Esophagus squamous epithelium (tissue), 5 donors: ENCODE measurements around the gene TANGO6. TPM values are rescaled to one million over a fixed set of nuclear protein-coding genes. Genes with fewer than 3 reads are reported as not detected.
A peak's percentile ranks its signal among the peaks of the same experiment; 100 is the strongest.

Experiments used
- DNase-seq: peaks from one replicate; lab custom pipeline; 2025; lab: John Stamatoyannopoulos, UW
- H3K27ac ChIP-seq, 4 donors: fragments of 200-600 bp; sonication (generic); one replicate each; pipeline ENCODE4 v1.5.1; 2016 to 2019; ENCODE audit warnings: mild to moderate bottlenecking in 1 of 4
- H3K27me3 ChIP-seq, 4 donors: fragments of 200-600 bp; sonication (generic); 1 replicate in 3 of 4; 2 replicates in 1 of 4; pipeline versions ENCODE4 v1.5.1 to v1.6.0; 2017 to 2021; ENCODE audit warnings: antibody characterized with exemption in 1 of 4
- H3K36me3 ChIP-seq, 3 donors: fragments of 200-600 bp; sonication (generic); one replicate each; pipeline ENCODE4 v1.5.1; 2016 to 2019
- H3K4me1 ChIP-seq, 3 donors: fragments of 200-600 bp; sonication (generic); one replicate each; pipeline ENCODE4 v1.5.1; 2017 to 2019
- H3K4me3 ChIP-seq, 4 donors: fragments of 200-600 bp; sonication (generic); 1 replicate in 3 of 4; 2 replicates in 1 of 4; pipeline ENCODE4 v1.5.1; 2016 to 2019; ENCODE audit warnings: mild to moderate bottlenecking in 2 of 4, moderate library complexity in 1 of 4
- H3K9me3 ChIP-seq, 3 donors: fragments of 200-600 bp; sonication (generic); one replicate each; pipeline ENCODE4 v1.5.1; 2016 to 2019
- CTCF ChIP-seq, 6 experiments: fragments of 450-650 bp in 4 of 6; fragments of 200-600 bp in 2 of 6; sonication (generic) in 2 of 6; IDR thresholded peaks; one replicate each; pipeline ENCODE4 v1.5.1; 2016 to 2019; ENCODE audit warnings: antibody characterized with exemption in 6 of 6, mild to moderate bottlenecking in 4 of 6, moderate library complexity in 4 of 6
- POLR2A ChIP-seq, 4 donors: fragments of 450-650 bp; IDR thresholded peaks; one replicate each; pipeline ENCODE4 v1.6.1; 2017; ENCODE audit warnings: antibody characterized with exemption in 4 of 4, mild to moderate bottlenecking in 4 of 4, moderate library complexity in 3 of 4
- WGBS, 2 donors: methylation state at CpG; one replicate each; pipeline ENCODE4 v1.1.5; 2018; 5-methylcytosine and 5-hydroxymethylcytosine counted together
- intact Hi-C: fragments of 100-400 bp; cut with DNase I; formaldehyde crosslinking; loops from one replicate; pipeline ENCODE4 v1.15.0; 2022
- total RNA-seq, 4 donors: library from RNA; depleted of rRNA; stranded (reverse); fragments of >200 nt; gene quantifications; one replicate each; pipeline ENCODE4 v1.1.0, GENCODE V29; 2016
- donor health status: DM: yes; HTN: yes; CAD: no.

The TANGO6 gene
- total RNA-seq, 4 donors from 2014 or later = 5.5 to 15.8 (median 10.1) TPM

- intact Hi-C loops = no loop called here
- DNase-seq = no peak
- TF ChIP-seq POLR2A (IDR thresholded peaks at IDR 0.05) (no peak), CTCF (IDR thresholded peaks at IDR 0.05) (no peak)
- 55 to 64% methylated on average over 6 of the region's 6 CpGs for WGBS, 2 donors
- Histone ChIP-seq H3K27ac (peak overlapping the region in 2 of 4 donors; percentile 98 to 99), H3K9me3 (no peaks in the 10 kb centered on the region), H3K4me1 (peaks cover 18 to 69% (median 20%) of the 10 kb centered on the region in 3 donors), H3K27me3 (no peaks in the 10 kb centered on the region), H3K4me3 (no peak overlapping the region), H3K36me3 (peaks cover 0 to 26% (median 0%) of the 10 kb centered on the region in 3 donors)
Measured at GRCh38 chr16:69130461-69130860, 287.1 kb downstream of the TANGO6 start.

GRCh38 chr16:69131167-69131838 is 288.0 kb downstream of the TANGO6 start:
- Histone ChIP-seq H3K4me3 (peak overlapping the region; percentile 95 to 100 (median 96)), H3K27ac (peak overlapping the region; percentile 93 to 99 (median 96)), H3K27me3 (no peaks in the 10 kb centered on the region), H3K9me3 (no peaks in the 10 kb centered on the region), H3K36me3 (peaks cover 0 to 29% (median 0%) of the 10 kb centered on the region in 3 donors), H3K4me1 (peaks cover 18 to 66% (median 20%) of the 10 kb centered on the region in 3 donors)
- TF ChIP-seq POLR2A (IDR thresholded peaks at IDR 0.05) (no peak), CTCF (IDR thresholded peaks at IDR 0.05) (no peak)
- DNase-seq = no peak
- 1 to 2% methylated on average over 15 of the region's 15 CpGs for WGBS, 2 donors
- intact Hi-C loops = no loop called here

GRCh38 chr16:69131839-69132423 is 288.6 kb downstream of the TANGO6 start:
- peaks cover 18 to 64% (median 20%) of the 10 kb centered on the region in 3 donors for H3K4me1 ChIP-seq
- TF ChIP-seq CTCF (IDR thresholded peaks at IDR 0.05) = no peak
- TF ChIP-seq POLR2A (IDR thresholded peaks at IDR 0.05) = no peak
- H3K4me3 ChIP-seq = peak overlapping the region; percentile 95 to 100 (median 96)
- no peak for DNase-seq
- H3K36me3 ChIP-seq = peaks cover 0 to 29% (median 0%) of the 10 kb centered on the region in 3 donors
- 0 to 2% methylated on average over 29 to 30 of the region's 53 CpGs for WGBS, 2 donors
- H3K9me3 ChIP-seq = no peaks in the 10 kb centered on the region
- intact Hi-C loops = no loop called here
- H3K27me3 ChIP-seq = no peaks in the 10 kb centered on the region
- peak overlapping the region; percentile 93 to 99 (median 96) for H3K27ac ChIP-seq

- DNase-seq = peak; percentile 51
Measured at GRCh38 chr16:69132424-69133252, 289.3 kb downstream of the TANGO6 start, which contains the start of the genes CHTF8 and UTP4. CHTF8 (minus strand) TSS chr16:69132588; CDS start chr16:69121458, 11,130 bp downstream. UTP4 (plus strand) TSS chr16:69132649; CDS start chr16:69133460, 811 bp downstream.

More at GRCh38 chr16:69132424-69133252, 289.3 kb downstream of the TANGO6 start, which contains the start of the genes CHTF8 and UTP4:
- TF ChIP-seq CTCF (IDR thresholded peaks at IDR 0.05) (peak in 2 of 6 experiments; percentile 19 to 26), POLR2A (IDR thresholded peaks at IDR 0.05) (peak in 3 of 4 donors; percentile 94 to 98 (median 96))
- WGBS, 2 donors = 1% methylated on average over 19 to 29 of the region's 78 CpGs
- intact Hi-C loops = no loop called here
- H3K4me1 ChIP-seq = peaks cover 18 to 64% (median 20%) of the 10 kb centered on the region in 3 donors
- peaks cover 0 to 34% (median 0%) of the 10 kb centered on the region in 3 donors for H3K36me3 ChIP-seq
- H3K9me3 ChIP-seq = no peaks in the 10 kb centered on the region
- peak within 1 kb of the TSS; percentile 95 to 100 (median 96) for H3K4me3 ChIP-seq
- H3K27me3 ChIP-seq = no peaks in the 10 kb centered on the region
- H3K27ac ChIP-seq = peak within 1 kb of the TSS; percentile 93 to 99 (median 96)
